Astrocyte of the cerebellum (primary cell): ENCODE data around the gene ZMYND10.

Experiments used
- DNase-seq: peaks from one replicate; pipeline ENCODE4 v3.0.0-alpha.2; 2011; ENCODE audit warnings: low read depth
- H3K4me3 ChIP-seq: 2 replicates; pipeline ENCODE4 v1.5.1; 2011; ENCODE audit warnings: mild to moderate bottlenecking, low read depth, low read length, moderate library complexity
- in situ Hi-C: cut with HindIII; loops from 2 replicates; pipeline ENCODE4 v1.10.0; 2017; ENCODE audit warnings: low sequenced_read_pairs
- TF ChIP-seq, protein P1 (sequence below): IDR thresholded peaks from 2 replicates; pipeline ENCODE4 v1.5.1; 2012; ENCODE audit warnings: low read length, low read depth, moderate library complexity, mild to moderate bottlenecking; ENCODE audit errors: missing control alignments

The ZMYND10 gene

DNA sequence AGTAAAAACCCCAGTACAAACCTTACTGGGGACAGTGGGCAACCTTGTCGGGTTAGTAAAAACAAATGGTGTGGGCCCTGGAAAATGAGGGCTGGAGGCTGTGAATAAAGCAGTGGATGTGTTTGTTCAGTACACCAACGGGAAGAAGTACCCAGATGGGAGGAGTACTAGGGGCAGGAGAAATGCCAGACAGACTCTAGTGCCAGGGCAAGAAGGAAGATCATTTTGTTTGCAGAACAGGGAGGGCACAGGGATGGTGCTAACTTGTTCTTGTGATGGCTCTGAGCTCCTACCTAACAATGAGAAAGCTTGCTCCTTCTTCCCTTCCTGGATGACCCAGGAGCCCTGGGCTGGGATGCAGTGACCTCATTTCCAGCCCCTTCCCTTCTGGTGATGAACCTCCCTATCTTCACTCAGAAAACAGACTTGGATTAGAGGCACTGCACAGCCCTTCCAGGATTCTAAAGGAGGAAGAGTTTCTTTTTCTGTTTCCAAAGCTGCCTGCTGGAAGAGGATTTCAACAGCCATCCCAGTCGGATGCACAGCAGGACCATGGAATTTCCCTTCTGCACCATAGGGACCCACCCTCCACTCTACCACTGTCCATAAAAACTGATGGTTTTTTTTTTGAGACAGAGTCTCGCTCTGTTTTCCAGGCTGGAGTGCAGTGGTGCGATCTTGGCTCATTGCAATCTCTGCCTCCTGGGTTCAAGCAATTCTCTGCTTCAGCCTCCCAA lies 11.0 kb downstream of the ZMYND10 start:
- TF ChIP-seq, protein P1, sequence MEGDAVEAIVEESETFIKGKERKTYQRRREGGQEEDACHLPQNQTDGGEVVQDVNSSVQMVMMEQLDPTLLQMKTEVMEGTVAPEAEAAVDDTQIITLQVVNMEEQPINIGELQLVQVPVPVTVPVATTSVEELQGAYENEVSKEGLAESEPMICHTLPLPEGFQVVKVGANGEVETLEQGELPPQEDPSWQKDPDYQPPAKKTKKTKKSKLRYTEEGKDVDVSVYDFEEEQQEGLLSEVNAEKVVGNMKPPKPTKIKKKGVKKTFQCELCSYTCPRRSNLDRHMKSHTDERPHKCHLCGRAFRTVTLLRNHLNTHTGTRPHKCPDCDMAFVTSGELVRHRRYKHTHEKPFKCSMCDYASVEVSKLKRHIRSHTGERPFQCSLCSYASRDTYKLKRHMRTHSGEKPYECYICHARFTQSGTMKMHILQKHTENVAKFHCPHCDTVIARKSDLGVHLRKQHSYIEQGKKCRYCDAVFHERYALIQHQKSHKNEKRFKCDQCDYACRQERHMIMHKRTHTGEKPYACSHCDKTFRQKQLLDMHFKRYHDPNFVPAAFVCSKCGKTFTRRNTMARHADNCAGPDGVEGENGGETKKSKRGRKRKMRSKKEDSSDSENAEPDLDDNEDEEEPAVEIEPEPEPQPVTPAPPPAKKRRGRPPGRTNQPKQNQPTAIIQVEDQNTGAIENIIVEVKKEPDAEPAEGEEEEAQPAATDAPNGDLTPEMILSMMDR = no peak
- in situ Hi-C loops = loop anchor here (5.0 kb wide), 1 partner anchor 203 kb away; no protein-coding TSS in a partner anchor
- no peak for DNase-seq
- H3K4me3 ChIP-seq = no peak overlapping the region

DNA sequence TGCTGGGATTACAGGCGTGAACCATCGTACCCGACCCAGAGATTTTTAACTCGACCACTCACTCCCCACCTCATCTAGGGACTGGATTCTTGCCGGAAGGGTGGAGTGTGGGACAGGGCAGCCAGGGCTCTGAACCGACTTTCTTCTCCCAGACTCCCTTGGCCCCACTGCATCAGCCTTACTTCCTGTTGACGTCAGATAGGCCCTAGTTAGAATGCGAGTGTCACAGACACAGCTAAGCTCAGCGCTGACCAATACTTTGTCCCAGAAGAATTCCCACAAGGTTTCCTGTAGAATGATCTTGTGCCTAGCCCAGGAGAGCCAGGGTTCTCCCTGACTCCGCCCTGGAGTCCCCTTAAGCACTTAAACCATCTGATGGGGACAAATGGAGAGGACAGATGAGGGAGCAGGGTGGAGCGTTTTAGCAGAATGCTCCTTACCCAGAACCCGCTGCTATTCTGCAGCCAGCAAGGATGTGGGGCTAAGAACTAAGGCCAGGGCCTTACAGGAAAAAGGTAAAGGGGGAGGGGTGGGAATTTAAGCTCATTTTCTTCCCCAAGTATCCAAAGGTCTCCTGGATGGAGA lies 11.7 kb downstream of the ZMYND10 start:
- in situ Hi-C loops = loop anchor here (5.0 kb wide), 1 partner anchor 203 kb away; no protein-coding TSS in a partner anchor
- TF ChIP-seq, protein P1 = no peak
- no peak overlapping the region for H3K4me3 ChIP-seq
- no peak for DNase-seq

DNA sequence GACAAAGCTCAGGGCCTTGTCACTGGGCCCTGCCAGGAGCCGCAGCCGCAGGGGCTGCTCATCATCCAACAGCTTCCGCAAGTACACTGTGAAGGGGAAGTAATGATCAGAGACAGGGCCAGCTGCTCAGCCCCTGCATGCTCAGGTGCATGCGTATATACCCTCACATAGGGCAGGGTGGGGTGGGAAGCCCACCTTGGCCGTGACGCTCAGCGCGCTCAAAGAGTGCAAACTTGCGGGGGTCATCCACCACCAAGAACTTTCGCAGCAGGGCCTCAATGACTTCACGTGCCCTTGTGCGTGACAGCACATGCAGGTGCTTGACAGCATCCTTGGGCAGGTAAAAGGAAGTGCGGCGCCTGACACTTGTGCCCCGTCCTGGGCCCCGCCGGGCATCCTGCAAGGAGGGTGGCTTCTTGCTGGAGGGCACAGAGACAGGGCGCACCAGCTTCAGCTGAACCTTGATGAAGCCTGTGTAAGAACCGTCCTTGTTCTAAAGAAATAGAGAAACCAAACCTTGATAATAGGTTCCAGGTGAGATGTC lies 14.1 kb downstream of the ZMYND10 start:
- TF ChIP-seq, protein P1 = no peak
- no peak overlapping the region for H3K4me3 ChIP-seq
- DNase-seq = no peak
- in situ Hi-C loops = loop anchor here (5.0 kb wide), 1 partner anchor 206 kb away; no protein-coding TSS in a partner anchor

DNA sequence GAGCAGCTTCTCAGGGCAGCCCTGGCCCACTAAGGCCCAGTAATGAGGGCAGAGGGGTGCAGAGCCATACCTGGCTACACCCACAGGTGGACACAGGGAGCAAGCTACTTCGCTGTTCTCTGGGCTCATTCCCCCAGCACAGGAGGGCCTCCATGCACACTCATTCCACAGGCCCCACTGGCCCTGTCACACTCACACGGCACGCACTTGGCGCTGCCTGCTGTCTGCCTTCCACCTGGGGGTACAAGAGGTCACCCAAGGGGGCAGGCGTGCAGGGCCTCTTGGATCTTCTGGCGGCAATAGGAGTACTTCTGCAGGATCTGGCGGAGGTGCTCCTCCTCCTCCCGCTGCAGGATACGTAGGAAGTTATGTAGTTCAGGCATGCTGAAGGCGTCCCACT lies 15.2 kb downstream of the ZMYND10 start:
- H3K4me3 ChIP-seq = no peak overlapping the region
- in situ Hi-C loops = loop anchor here (5.0 kb wide), 1 partner anchor 207 kb away; no protein-coding TSS in a partner anchor
- DNase-seq = no peak
- TF ChIP-seq, protein P1 = no peak

DNA sequence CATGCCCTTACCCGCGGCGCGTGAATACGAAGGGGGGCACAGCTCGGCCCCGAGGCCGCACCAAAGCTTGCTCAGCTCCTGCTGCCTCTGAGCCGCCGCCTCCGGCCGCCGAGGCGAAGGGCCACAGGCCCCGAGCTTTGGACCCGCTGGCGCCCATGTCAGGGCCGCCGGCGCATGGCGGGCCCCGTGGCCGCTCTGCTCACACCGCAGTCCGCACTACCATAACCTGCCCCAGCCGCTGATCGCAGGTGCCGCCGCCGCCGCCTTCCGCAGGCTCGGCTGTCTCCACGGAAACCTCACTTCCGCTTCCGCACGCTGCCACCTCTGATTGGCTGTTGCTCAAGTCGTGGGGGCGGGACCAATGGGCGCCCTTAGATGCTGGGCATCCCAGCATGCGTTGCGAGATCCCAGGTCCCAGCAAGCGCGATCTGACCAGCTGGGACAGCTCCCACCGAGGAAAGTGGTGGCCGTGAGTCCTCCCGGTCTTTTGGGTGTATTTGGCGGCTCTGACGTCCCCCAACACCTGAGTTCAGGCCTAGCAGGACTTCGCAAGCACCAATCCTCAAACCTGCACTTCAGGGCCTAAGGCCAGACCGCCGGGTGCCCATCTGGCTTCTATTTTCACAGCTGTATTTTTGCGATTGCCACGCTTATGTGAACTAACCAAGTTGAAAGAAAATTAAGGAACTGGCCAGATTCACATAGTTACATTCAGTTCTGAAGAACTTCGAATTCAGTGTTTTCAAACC lies 17.4 kb downstream of the ZMYND10 start, which contains the start of gene TUSC2:
Gene TUSC2, minus strand, starts transcription at position 281 of the 749 bp plus-strand sequence. Its CDS starts 124 bp downstream, at position 157.
- DNase-seq = peak; percentile 91
- in situ Hi-C loops = no loop called here
- peak within 1 kb of the TSS; percentile 88 for H3K4me3 ChIP-seq
- TF ChIP-seq, protein P1 = no peak

DNA sequence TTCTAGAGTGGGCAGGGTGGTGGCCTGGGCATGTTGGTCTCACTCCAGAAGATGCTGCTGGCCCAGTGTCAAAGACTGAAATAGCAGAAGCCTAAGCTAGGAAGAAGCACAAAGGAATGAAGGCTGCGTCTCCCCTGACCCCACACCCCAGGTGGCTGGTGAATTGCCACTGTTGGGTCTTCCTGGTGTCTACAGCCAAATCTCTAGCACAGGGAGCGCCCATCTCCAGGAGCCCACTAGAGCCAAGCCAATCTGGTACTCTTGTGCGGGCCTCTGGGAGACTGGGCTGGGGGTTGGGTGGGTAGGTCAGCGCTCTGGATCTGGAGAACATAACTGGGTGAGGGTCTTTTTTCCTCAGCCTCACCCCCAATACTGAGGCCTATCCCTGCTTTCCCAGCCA lies 18.4 kb downstream of the ZMYND10 start:
- DNase-seq = no peak
- in situ Hi-C loops = no loop called here
- TF ChIP-seq, protein P1 = no peak
- H3K4me3 ChIP-seq = peak overlapping the region; percentile 88
